GM21515 (cell line): ENCODE data around the gene ST13.
"Not testable (repeated sequence)": the region's sequence is repeated elsewhere in the genome, so short reads cannot be mapped to it uniquely, and the experiment has no call there.

Experiments used
- ATAC-seq: cut with Tn5 transposase; IDR thresholded peaks from one replicate; pipeline ENCODE4 v1.9.1; 2021; ENCODE audit not compliant: unreplicated experiment

Gene ST13

GRCh38 chr22:40844951-40845350 lies 11.5 kb downstream of the ST13 start:
- ATAC-seq = no peak

GRCh38 chr22:40838486-40838885 lies 18.0 kb downstream of the ST13 start:
- ATAC-seq = no peak

GRCh38 chr22:40834619-40835018 lies 21.8 kb downstream of the ST13 start:
- no peak for ATAC-seq

GRCh38 chr22:40829131-40829530 lies 27.3 kb downstream of the ST13 start:
- ATAC-seq = no peak

- no peak for ATAC-seq
These were observed 29.3 kb downstream of the ST13 start for GRCh38 chr22:40826984-40827741.

GRCh38 chr22:40826292-40826691 lies 30.1 kb downstream of the ST13 start:
- ATAC-seq = not testable (repeated sequence)

- ATAC-seq = no peak
These were observed 33.0 kb downstream of the ST13 start for GRCh38 chr22:40823426-40823825.

GRCh38 chr22:40819599-40820140 lies 36.8 kb downstream of the ST13 start:
- no peak for ATAC-seq

GRCh38 chr22:40818747-40819598 lies 37.5 kb downstream of the ST13 start, which contains the start of gene SLC25A17:
Gene SLC25A17, minus strand, starts transcription at chr22:40819346. Its CDS starts 98 bp downstream, at chr22:40819248.
- ATAC-seq = peak; percentile 75

- peak; percentile 1 for ATAC-seq
These were observed 38.2 kb downstream of the ST13 start for GRCh38 chr22:40818192-40818746.

GRCh38 chr22:40817737-40818136 lies 38.7 kb downstream of the ST13 start:
- ATAC-seq = no peak

- no peak for ATAC-seq
These were observed 42.5 kb downstream of the ST13 start for GRCh38 chr22:40813912-40814315.

GRCh38 chr22:40808018-40808841 lies 48.2 kb downstream of the ST13 start:
- ATAC-seq = no peak

- no peak for ATAC-seq
These were observed 49.7 kb downstream of the ST13 start for GRCh38 chr22:40806711-40807110.

- ATAC-seq = no peak
These were observed 50.7 kb downstream of the ST13 start for GRCh38 chr22:40805699-40806203.

GRCh38 chr22:40805239-40805638 lies 51.2 kb downstream of the ST13 start:
- ATAC-seq = no peak

- no peak for ATAC-seq
These were observed 53.1 kb downstream of the ST13 start for GRCh38 chr22:40803321-40803720.

- ATAC-seq = no peak
These were observed 57.4 kb downstream of the ST13 start for GRCh38 chr22:40799008-40799407.

- ATAC-seq = no peak
These were observed 59.0 kb downstream of the ST13 start for GRCh38 chr22:40797427-40797826.

- no peak for ATAC-seq
These were observed 64.0 kb downstream of the ST13 start for GRCh38 chr22:40792451-40792850.
